DLD1 (cell line): Measurements from ENCODE around the gene BTF3.

ENCODE experiments used
- in situ Hi-C: cut with HindIII; loops from 2 replicates; pipeline ENCODE4 v1.10.0; 2017; ENCODE audit warnings: low sequenced_read_pairs

The BTF3 gene

GRCh38 chr5:73522989-73523388 lies 24.7 kb downstream of the BTF3 start:
- in situ Hi-C loops = no loop called here

- in situ Hi-C loops = no loop called here
Observed at GRCh38 chr5:73523861-73524260, 25.6 kb downstream of the BTF3 start.

- in situ Hi-C loops = no loop called here
Observed at GRCh38 chr5:73525606-73526203, 27.5 kb downstream of the BTF3 start.

- in situ Hi-C loops = no loop called here
Observed at GRCh38 chr5:73528248-73528647, 30.0 kb downstream of the BTF3 start.

- in situ Hi-C loops = no loop called here
Observed at GRCh38 chr5:73529081-73529480, 30.8 kb downstream of the BTF3 start.

GRCh38 chr5:73531356-73531755 lies 33.1 kb downstream of the BTF3 start:
- in situ Hi-C loops = no loop called here

- in situ Hi-C loops = no loop called here
Observed at GRCh38 chr5:73532195-73532594, 34.0 kb downstream of the BTF3 start.

- in situ Hi-C loops = no loop called here
Observed at GRCh38 chr5:73534011-73534644, 35.9 kb downstream of the BTF3 start.

- in situ Hi-C loops = no loop called here
Observed at GRCh38 chr5:73534971-73535370, 36.7 kb downstream of the BTF3 start.

GRCh38 chr5:73539730-73540129 lies 41.5 kb downstream of the BTF3 start:
- in situ Hi-C loops = no loop called here

GRCh38 chr5:73540192-73540591 lies 42.0 kb downstream of the BTF3 start:
- in situ Hi-C loops = no loop called here

GRCh38 chr5:73542020-73542419 lies 43.8 kb downstream of the BTF3 start:
- in situ Hi-C loops = no loop called here

- in situ Hi-C loops = no loop called here
Observed at GRCh38 chr5:73544429-73545402, 46.5 kb downstream of the BTF3 start.

GRCh38 chr5:73545403-73545779 lies 47.1 kb downstream of the BTF3 start:
- in situ Hi-C loops = no loop called here

GRCh38 chr5:73550016-73550415 lies 51.8 kb downstream of the BTF3 start:
- in situ Hi-C loops = no loop called here

GRCh38 chr5:73552642-73553041 lies 54.4 kb downstream of the BTF3 start:
- in situ Hi-C loops = no loop called here
